AG10803 (cell line): Measurements from ENCODE around the gene CCDC148.

Experiments used
- DNase-seq: peaks from one replicate; pipeline ENCODE4 v3.0.0; 2010; ENCODE audit warnings: low read depth
- H3K4me3 ChIP-seq: 2 replicates; pipeline ENCODE4 v1.5.1; 2011; ENCODE audit warnings: mild to moderate bottlenecking, low read length, control low read depth
- TF ChIP-seq, protein P1 (sequence below): conservative IDR thresholded peaks from 2 replicates; pipeline ENCODE4 v1.5.1; 2011; ENCODE audit warnings: mild to moderate bottlenecking, low read length, control low read depth, inconsistent platforms

Gene CCDC148

DNA sequence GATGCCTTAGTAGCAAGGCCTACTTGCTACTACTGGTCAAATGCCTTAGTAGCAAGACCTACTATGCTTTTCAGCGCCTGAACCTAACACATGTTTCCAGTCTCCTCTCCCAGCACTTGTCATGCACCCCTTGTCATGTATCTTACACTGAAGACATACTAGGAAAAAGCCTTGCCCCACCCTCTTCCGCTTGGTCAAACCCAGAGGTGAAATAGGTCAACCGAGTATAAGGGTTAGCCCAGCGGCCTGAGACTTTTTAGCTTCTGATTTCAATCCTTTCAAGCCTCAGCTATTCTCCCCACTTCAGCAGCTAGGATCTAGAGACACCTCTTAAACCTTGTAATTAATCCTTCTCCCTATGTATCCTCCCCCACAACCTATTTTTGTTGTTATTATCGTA lies 281.6 kb downstream of the CCDC148 start:
- TF ChIP-seq, protein P1, sequence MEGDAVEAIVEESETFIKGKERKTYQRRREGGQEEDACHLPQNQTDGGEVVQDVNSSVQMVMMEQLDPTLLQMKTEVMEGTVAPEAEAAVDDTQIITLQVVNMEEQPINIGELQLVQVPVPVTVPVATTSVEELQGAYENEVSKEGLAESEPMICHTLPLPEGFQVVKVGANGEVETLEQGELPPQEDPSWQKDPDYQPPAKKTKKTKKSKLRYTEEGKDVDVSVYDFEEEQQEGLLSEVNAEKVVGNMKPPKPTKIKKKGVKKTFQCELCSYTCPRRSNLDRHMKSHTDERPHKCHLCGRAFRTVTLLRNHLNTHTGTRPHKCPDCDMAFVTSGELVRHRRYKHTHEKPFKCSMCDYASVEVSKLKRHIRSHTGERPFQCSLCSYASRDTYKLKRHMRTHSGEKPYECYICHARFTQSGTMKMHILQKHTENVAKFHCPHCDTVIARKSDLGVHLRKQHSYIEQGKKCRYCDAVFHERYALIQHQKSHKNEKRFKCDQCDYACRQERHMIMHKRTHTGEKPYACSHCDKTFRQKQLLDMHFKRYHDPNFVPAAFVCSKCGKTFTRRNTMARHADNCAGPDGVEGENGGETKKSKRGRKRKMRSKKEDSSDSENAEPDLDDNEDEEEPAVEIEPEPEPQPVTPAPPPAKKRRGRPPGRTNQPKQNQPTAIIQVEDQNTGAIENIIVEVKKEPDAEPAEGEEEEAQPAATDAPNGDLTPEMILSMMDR, result no peak
- no peak for DNase-seq
- no peak overlapping the region for H3K4me3 ChIP-seq

DNA sequence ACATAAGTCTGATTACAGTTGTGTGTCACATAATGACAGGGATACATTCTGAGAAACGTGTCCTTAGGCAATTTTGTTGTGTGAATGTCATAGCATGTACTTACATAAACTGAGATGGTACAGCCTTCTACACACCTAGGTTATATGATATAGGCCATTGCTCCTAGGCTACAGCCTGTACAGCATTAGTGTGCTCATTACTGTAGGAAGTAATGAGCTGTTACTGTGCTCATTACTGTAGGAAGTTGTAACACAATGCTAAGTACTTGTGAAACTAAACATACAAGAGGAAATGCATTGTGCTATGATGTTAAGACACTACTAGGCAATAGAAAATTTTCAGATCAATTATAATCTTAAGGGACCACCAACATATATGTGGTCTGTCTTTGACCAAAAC lies 282.1 kb downstream of the CCDC148 start:
- TF ChIP-seq, protein P1, result no peak
- no peak for DNase-seq
- no peak overlapping the region for H3K4me3 ChIP-seq

- TF ChIP-seq, protein P1, result no peak
- H3K4me3 ChIP-seq, result no peak overlapping the region
- DNase-seq, result no peak
These were observed 283.8 kb downstream of the CCDC148 start for GRCh38 chr2:158172719-158173118.

DNA sequence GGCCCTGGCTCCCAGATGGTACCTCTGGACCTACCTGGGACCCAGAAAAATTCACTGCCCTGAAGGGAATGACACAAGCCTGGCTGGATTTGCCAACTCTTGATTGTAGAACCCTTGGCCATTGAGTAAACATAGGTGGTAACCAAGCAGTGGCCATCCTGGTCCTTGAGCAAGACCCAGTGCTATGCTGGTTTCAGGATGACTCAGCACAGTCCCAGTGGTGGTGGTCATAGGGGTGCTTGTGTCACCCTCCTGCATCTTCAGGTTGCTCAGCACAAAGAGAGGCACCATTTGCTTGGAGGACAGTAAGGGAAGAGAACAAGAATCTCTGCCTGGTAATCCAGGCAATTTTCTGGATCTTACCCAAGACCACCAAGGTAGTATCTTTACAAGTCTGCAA lies 302.0 kb downstream of the CCDC148 start:
- TF ChIP-seq, protein P1, result no peak
- H3K4me3 ChIP-seq, result no peak overlapping the region
- no peak for DNase-seq

GRCh38 chr2:158153270-158154015 lies 303.1 kb downstream of the CCDC148 start:
- no peak for DNase-seq
- TF ChIP-seq, protein P1, result no peak
- H3K4me3 ChIP-seq, result no peak overlapping the region

DNA sequence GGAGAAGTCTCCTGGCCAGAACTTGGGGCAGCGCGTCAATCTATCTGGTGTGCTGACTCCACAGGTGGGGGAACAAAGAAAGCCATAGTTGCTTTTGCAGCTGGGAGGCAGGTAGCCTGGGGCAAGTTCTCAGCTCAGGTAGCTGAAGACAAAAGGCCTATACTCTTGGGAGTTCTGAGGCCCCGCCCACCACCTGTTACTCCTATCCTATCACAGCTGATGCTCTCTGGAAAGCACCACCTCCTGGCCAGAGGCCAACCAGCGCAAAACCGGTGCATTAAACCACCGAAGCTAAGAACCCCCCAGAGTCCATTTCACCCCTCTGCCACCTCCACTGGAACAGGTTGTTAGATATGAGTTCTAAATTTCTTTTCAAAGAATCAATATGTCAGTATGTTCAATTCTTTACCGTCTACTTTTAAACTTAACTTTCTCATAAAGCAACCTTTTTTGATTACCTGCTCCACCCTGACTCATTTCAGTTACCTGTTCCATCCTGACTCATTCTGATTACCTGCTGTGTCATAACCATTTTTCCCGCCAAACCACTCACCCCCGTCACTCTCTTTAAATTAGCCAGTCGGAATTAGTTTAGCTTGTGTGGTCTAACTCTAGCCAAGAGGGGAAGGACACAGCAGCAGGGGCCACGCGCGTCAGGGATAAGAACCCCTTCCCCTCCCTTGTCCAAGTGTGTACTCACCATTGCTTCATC lies 311.5 kb downstream of the CCDC148 start:
- no peak overlapping the region for H3K4me3 ChIP-seq
- TF ChIP-seq, protein P1, result no peak
- no peak for DNase-seq
